Measurements from ENCODE around the gene SH3BP2. TPM values are rescaled to one million over a fixed set of nuclear protein-coding genes. Genes with fewer than 3 reads are reported as not detected.

SH3BP2 gene
- total and polyA plus RNA-seq, 2 donors from 2014 or later: 27.3 to 128 TPM

GRCh38 chr4:2843941-2844584, 51.2 kb downstream of the SH3BP2 start:
- H3K27me3 ChIP-seq (ENCODE audit: control insufficient read depth, insufficient read depth, low read length): no peaks in the 10 kb centered on the region
- peak overlapping the region; percentile 30 to 57 (median 41) for H3K9ac ChIP-seq (ENCODE audit: low read length in 3 of 3)
- intact Hi-C loops (cut with DNase I): no loop called here
- no peaks in the 10 kb centered on the region for H3K9me3 ChIP-seq (ENCODE audit: control insufficient read depth in 2 of 3, insufficient read depth in 1 of 3, low read length in 3 of 3)
- peaks cover 0 to 20% (median 10%) of the 10 kb centered on the region in 3 donors for H3K4me1 ChIP-seq (ENCODE audit: control insufficient read depth in 2 of 3, insufficient read depth in 2 of 3, low read depth in 1 of 3, low read length in 3 of 3)
- DNase-seq (peak; percentile 50 to 86 (median 75)), FAIRE-seq (no peak)
- TF ChIP-seq CTCF (IDR thresholded peaks at IDR 0.05; ENCODE audit: borderline replicate concordance, extremely low read depth, insufficient read depth): no peak
- no peaks in the 10 kb centered on the region for H3K36me3 ChIP-seq (ENCODE audit: control insufficient read depth in 2 of 3, insufficient read depth in 3 of 3, low read length in 3 of 3)
- H3K4me3 ChIP-seq (ENCODE audit: low read length in 3 of 3): peak overlapping the region; percentile 71 to 91 (median 77)
- H3K27ac ChIP-seq (ENCODE audit: low read depth in 2 of 2, low read length in 2 of 2): peak overlapping the region; percentile 67 to 91

- intact Hi-C loops (cut with DNase I): no loop called here
- no peaks in the 10 kb centered on the region for H3K9me3 ChIP-seq (ENCODE audit: control insufficient read depth in 2 of 3, insufficient read depth in 1 of 3, low read length in 3 of 3)
- no peaks in the 10 kb centered on the region for H3K36me3 ChIP-seq (ENCODE audit: control insufficient read depth in 2 of 3, insufficient read depth in 3 of 3, low read length in 3 of 3)
- no peak overlapping the region for H3K4me3 ChIP-seq (ENCODE audit: low read length in 3 of 3)
- H3K27ac ChIP-seq (ENCODE audit: low read depth in 2 of 2, low read length in 2 of 2): no peak overlapping the region
- DNase-seq: no peak
- no peak for FAIRE-seq
- no peak for TF ChIP-seq CTCF (IDR thresholded peaks at IDR 0.05; ENCODE audit: borderline replicate concordance, extremely low read depth, insufficient read depth)
- H3K4me1 ChIP-seq (ENCODE audit: control insufficient read depth in 2 of 3, insufficient read depth in 2 of 3, low read depth in 1 of 3, low read length in 3 of 3): peaks cover 0 to 29% (median 20%) of the 10 kb centered on the region in 3 donors
- H3K9ac ChIP-seq (ENCODE audit: low read length in 3 of 3): no peak overlapping the region
- H3K27me3 ChIP-seq (ENCODE audit: control insufficient read depth, insufficient read depth, low read length): no peaks in the 10 kb centered on the region
Observed at GRCh38 chr4:2846172-2846571, 53.3 kb downstream of the SH3BP2 start.

GRCh38 chr4:2847302-2847871, 54.5 kb downstream of the SH3BP2 start:
- Histone ChIP-seq H3K4me3 (ENCODE audit: low read length in 3 of 3) (no peak overlapping the region), H3K27ac (ENCODE audit: low read depth in 2 of 2, low read length in 2 of 2) (peak overlapping the region in 1 of 2 donors; percentile 22), H3K4me1 (ENCODE audit: control insufficient read depth in 2 of 3, insufficient read depth in 2 of 3, low read depth in 1 of 3, low read length in 3 of 3) (peaks cover 0 to 29% (median 24%) of the 10 kb centered on the region in 3 donors), H3K9me3 (ENCODE audit: control insufficient read depth in 2 of 3, insufficient read depth in 1 of 3, low read length in 3 of 3) (no peaks in the 10 kb centered on the region), H3K36me3 (ENCODE audit: control insufficient read depth in 2 of 3, insufficient read depth in 3 of 3, low read length in 3 of 3) (no peaks in the 10 kb centered on the region), H3K9ac (ENCODE audit: low read length in 3 of 3) (no peak overlapping the region), H3K27me3 (ENCODE audit: control insufficient read depth, insufficient read depth, low read length) (no peaks in the 10 kb centered on the region)
- DNase-seq: no peak
- FAIRE-seq: no peak
- intact Hi-C loops (cut with DNase I): no loop called here
- TF ChIP-seq CTCF (IDR thresholded peaks at IDR 0.05; ENCODE audit: borderline replicate concordance, extremely low read depth, insufficient read depth): no peak

Measured in kidney (tissue), 14 donors.